Astrocyte (in vitro differentiated cells and primary cell): ENCODE measurements around the gene UBR2. TPM values are rescaled to one million over a fixed set of nuclear protein-coding genes. Genes with fewer than 3 reads are reported as not detected.
A peak's percentile ranks its signal among the peaks of the same experiment; 100 is the strongest.

Experiments used
- DNase-seq: peaks from one replicate; pipeline ENCODE4 v3.0.0-alpha.2; 2010; ENCODE audit warnings: low read depth
- FAIRE-seq: peaks from 2 replicates; lab custom pipeline; 2011; peaks lifted over from hg19 to GRCh38; lab: Jason Lieb, UNC
- H2AFZ ChIP-seq: 2 replicates; pipeline ENCODE4 v1.6.0; 2012; ENCODE audit warnings: low read depth, low read length, inconsistent platforms
- H3K27ac ChIP-seq: 2 replicates; pipeline ENCODE4 v1.5.1; 2011; ENCODE audit warnings: low read depth, low read length, inconsistent platforms
- H3K27me3 ChIP-seq: 2 replicates; pipeline ENCODE4 v1.6.0; 2011; ENCODE audit warnings: low read length, inconsistent platforms; ENCODE audit not compliant: insufficient read depth
- H3K36me3 ChIP-seq: 2 replicates; pipeline ENCODE4 v1.5.1; 2011; ENCODE audit warnings: low read length, inconsistent platforms; ENCODE audit not compliant: insufficient read depth
- H3K4me1 ChIP-seq: 2 replicates; pipeline ENCODE4 v1.5.1; 2011; ENCODE audit warnings: low read length, inconsistent platforms; ENCODE audit not compliant: insufficient read depth
- H3K4me2 ChIP-seq: 2 replicates; pipeline ENCODE4 v1.6.0; 2012; ENCODE audit warnings: low read length, inconsistent platforms
- H3K4me3 ChIP-seq: 2 replicates; pipeline ENCODE4 v1.5.1; 2011; ENCODE audit warnings: low read depth, mild to moderate bottlenecking, low read length, inconsistent platforms; ENCODE audit not compliant: insufficient read depth
- H3K79me2 ChIP-seq: 2 replicates; pipeline ENCODE4 v1.6.0; 2012; ENCODE audit warnings: mild to moderate bottlenecking, low read length, inconsistent platforms; ENCODE audit not compliant: insufficient read depth
- H3K9ac ChIP-seq: 2 replicates; pipeline ENCODE4 v1.6.0; 2012; ENCODE audit warnings: mild to moderate bottlenecking, low read length, inconsistent platforms
- H3K9me3 ChIP-seq: 2 replicates; pipeline ENCODE4 v1.5.1; 2012; ENCODE audit warnings: low read depth, mild to moderate bottlenecking, low read length, inconsistent platforms; ENCODE audit not compliant: insufficient read depth
- H4K20me1 ChIP-seq: 2 replicates; pipeline ENCODE4 v1.6.0; 2012; ENCODE audit warnings: low read length, inconsistent platforms; ENCODE audit not compliant: insufficient read depth
- H3K27ac Mint-ChIP-seq: one replicate; pipeline ENCODE4 v1.8.0; 2021; ENCODE audit warnings: mild to moderate bottlenecking, mixed read lengths; ENCODE audit not compliant: unreplicated experiment
- H3K27me3 Mint-ChIP-seq: one replicate; pipeline ENCODE4 v1.8.0; 2021; ENCODE audit warnings: low read depth, mixed read lengths; ENCODE audit not compliant: unreplicated experiment
- H3K36me3 Mint-ChIP-seq: one replicate; pipeline ENCODE4 v1.8.0; 2021; ENCODE audit warnings: low read depth, mixed read lengths; ENCODE audit not compliant: unreplicated experiment
- H3K4me1 Mint-ChIP-seq: one replicate; pipeline ENCODE4 v1.8.0; 2021; ENCODE audit warnings: low read depth, mixed read lengths; ENCODE audit not compliant: unreplicated experiment
- H3K4me3 Mint-ChIP-seq: one replicate; pipeline ENCODE4 v1.8.0; 2021; ENCODE audit warnings: mild to moderate bottlenecking, moderate library complexity, mixed read lengths; ENCODE audit not compliant: unreplicated experiment
- H3K9me3 Mint-ChIP-seq: one replicate; pipeline ENCODE4 v1.8.0; 2021; ENCODE audit warnings: mild to moderate bottlenecking, mixed read lengths; ENCODE audit not compliant: unreplicated experiment
- EZH2 ChIP-seq: IDR thresholded peaks from 2 replicates; pipeline ENCODE4 v1.6.1; 2012; ENCODE audit warnings: mild to moderate bottlenecking, low read length, inconsistent platforms; ENCODE audit not compliant: insufficient read depth
- total RNA-seq: library from RNA; stranded (reverse); gene quantifications from 2 replicates; pipeline ENCODE4 v1.2.1, GENCODE V29; 2021
- TF ChIP-seq, protein P1 (sequence below): IDR thresholded peaks from 2 replicates; pipeline ENCODE4 v1.5.1; 2011; ENCODE audit warnings: low read depth, mild to moderate bottlenecking, inconsistent platforms, low read length, moderate library complexity; ENCODE audit not compliant: insufficient read depth

Gene UBR2
- total RNA-seq, 1 donor from 2014 or later = 23.3 TPM

- Mint-ChIP-seq H3K27ac (no peak overlapping the region), H3K4me3 (no peak overlapping the region)
- H3K4me2 ChIP-seq = no peak overlapping the region
These were observed 90.0 kb downstream of the UBR2 start for GRCh38 chr6:42653851-42654250.

GRCh38 chr6:42659806-42660205 is 96.0 kb downstream of the UBR2 start:
- no peaks in the 10 kb centered on the region for H3K4me1 Mint-ChIP-seq
- H3K9me3 Mint-ChIP-seq = no peaks in the 10 kb centered on the region
- Histone ChIP-seq H3K9ac (no peak overlapping the region), H4K20me1 (no peaks in the 10 kb centered on the region), H3K4me3 (no peak overlapping the region), H3K9me3 (no peaks in the 10 kb centered on the region), H3K4me2 (no peak overlapping the region), H3K27ac (no peak overlapping the region), H2AFZ (no peak overlapping the region), H3K79me2 (no peaks in the 10 kb centered on the region), H3K4me1 (no peaks in the 10 kb centered on the region), H3K36me3 (peaks cover 37% of the 10 kb centered on the region), H3K27me3 (no peaks in the 10 kb centered on the region)
- no peak overlapping the region for H3K4me3 Mint-ChIP-seq
- DNase-seq = no peak
- H3K27me3 Mint-ChIP-seq = no peaks in the 10 kb centered on the region
- no peak for TF ChIP-seq EZH2
- TF ChIP-seq, protein P1, sequence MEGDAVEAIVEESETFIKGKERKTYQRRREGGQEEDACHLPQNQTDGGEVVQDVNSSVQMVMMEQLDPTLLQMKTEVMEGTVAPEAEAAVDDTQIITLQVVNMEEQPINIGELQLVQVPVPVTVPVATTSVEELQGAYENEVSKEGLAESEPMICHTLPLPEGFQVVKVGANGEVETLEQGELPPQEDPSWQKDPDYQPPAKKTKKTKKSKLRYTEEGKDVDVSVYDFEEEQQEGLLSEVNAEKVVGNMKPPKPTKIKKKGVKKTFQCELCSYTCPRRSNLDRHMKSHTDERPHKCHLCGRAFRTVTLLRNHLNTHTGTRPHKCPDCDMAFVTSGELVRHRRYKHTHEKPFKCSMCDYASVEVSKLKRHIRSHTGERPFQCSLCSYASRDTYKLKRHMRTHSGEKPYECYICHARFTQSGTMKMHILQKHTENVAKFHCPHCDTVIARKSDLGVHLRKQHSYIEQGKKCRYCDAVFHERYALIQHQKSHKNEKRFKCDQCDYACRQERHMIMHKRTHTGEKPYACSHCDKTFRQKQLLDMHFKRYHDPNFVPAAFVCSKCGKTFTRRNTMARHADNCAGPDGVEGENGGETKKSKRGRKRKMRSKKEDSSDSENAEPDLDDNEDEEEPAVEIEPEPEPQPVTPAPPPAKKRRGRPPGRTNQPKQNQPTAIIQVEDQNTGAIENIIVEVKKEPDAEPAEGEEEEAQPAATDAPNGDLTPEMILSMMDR = no peak
- H3K27ac Mint-ChIP-seq = no peak overlapping the region
- no peak for FAIRE-seq
- H3K36me3 Mint-ChIP-seq = peaks cover 4% of the 10 kb centered on the region

More at GRCh38 chr6:42653851-42654250, 90.0 kb downstream of the UBR2 start:
- FAIRE-seq (no peak), DNase-seq (no peak)
- H3K9me3 ChIP-seq = no peaks in the 10 kb centered on the region
- no peaks in the 10 kb centered on the region for H3K27me3 Mint-ChIP-seq
- no peak overlapping the region for H2AFZ ChIP-seq
- H3K27me3 ChIP-seq = no peaks in the 10 kb centered on the region
- H3K4me1 ChIP-seq = no peaks in the 10 kb centered on the region
- H3K27ac ChIP-seq = no peak overlapping the region
- peaks cover 23% of the 10 kb centered on the region for H3K36me3 ChIP-seq
- no peaks in the 10 kb centered on the region for H3K4me1 Mint-ChIP-seq
- no peaks in the 10 kb centered on the region for H3K36me3 Mint-ChIP-seq
- H3K79me2 ChIP-seq = no peaks in the 10 kb centered on the region
- TF ChIP-seq, protein P1 = no peak
- H3K9ac ChIP-seq = no peak overlapping the region
- H4K20me1 ChIP-seq = no peaks in the 10 kb centered on the region
- no peaks in the 10 kb centered on the region for H3K9me3 Mint-ChIP-seq
- no peak overlapping the region for H3K4me3 ChIP-seq

GRCh38 chr6:42661540-42662153 is 97.8 kb downstream of the UBR2 start:
- no peak overlapping the region for H3K27ac Mint-ChIP-seq

More at GRCh38 chr6:42661540-42662153, 97.8 kb downstream of the UBR2 start:
- H3K36me3 Mint-ChIP-seq = peaks cover 4% of the 10 kb centered on the region
- no peak overlapping the region for H3K9ac ChIP-seq
- no peak for FAIRE-seq
- H3K4me2 ChIP-seq = no peak overlapping the region
- H3K4me3 Mint-ChIP-seq = no peak overlapping the region
- H3K27ac ChIP-seq = no peak overlapping the region
- no peaks in the 10 kb centered on the region for H3K79me2 ChIP-seq
- no peaks in the 10 kb centered on the region for H3K27me3 Mint-ChIP-seq
- H4K20me1 ChIP-seq = no peaks in the 10 kb centered on the region
- no peak for TF ChIP-seq EZH2
- TF ChIP-seq, protein P1 = peak; percentile 88
- no peaks in the 10 kb centered on the region for H3K9me3 Mint-ChIP-seq
- H2AFZ ChIP-seq = no peak overlapping the region
- H3K4me1 Mint-ChIP-seq = no peaks in the 10 kb centered on the region
- no peaks in the 10 kb centered on the region for H3K9me3 ChIP-seq
- H3K4me3 ChIP-seq = no peak overlapping the region
- no peaks in the 10 kb centered on the region for H3K27me3 ChIP-seq
- peaks cover 49% of the 10 kb centered on the region for H3K36me3 ChIP-seq
- no peaks in the 10 kb centered on the region for H3K4me1 ChIP-seq
- peak; percentile 28 for DNase-seq
